GM19452 (cell line): ENCODE data around the gene ABCC4.
"Not testable (repeated sequence)": the region's sequence is repeated elsewhere in the genome, so short reads cannot be mapped to it uniquely, and the experiment has no call there.

ENCODE experiments used
- ATAC-seq: cut with Tn5 transposase; IDR thresholded peaks from one replicate; pipeline ENCODE4 v1.9.1; 2021; ENCODE audit not compliant: unreplicated experiment

Gene ABCC4

GRCh38 chr13:95298169-95298965, 2.9 kb downstream of the ABCC4 start:
- no peak for ATAC-seq

GRCh38 chr13:95296326-95296925, 4.8 kb downstream of the ABCC4 start:
- ATAC-seq: no peak

- ATAC-seq: no peak
Measured at GRCh38 chr13:95295026-95295425, 6.2 kb downstream of the ABCC4 start.

GRCh38 chr13:95292622-95293021, 8.6 kb downstream of the ABCC4 start:
- ATAC-seq: no peak

GRCh38 chr13:95289901-95290300, 11.3 kb downstream of the ABCC4 start:
- ATAC-seq: not testable (repeated sequence)

- no peak for ATAC-seq
Measured at GRCh38 chr13:95289020-95289444, 12.2 kb downstream of the ABCC4 start.

GRCh38 chr13:95284436-95284835, 16.8 kb downstream of the ABCC4 start:
- ATAC-seq: no peak

- no peak for ATAC-seq
Measured at GRCh38 chr13:95279016-95279415, 22.2 kb downstream of the ABCC4 start.

GRCh38 chr13:95276037-95276505, 25.2 kb downstream of the ABCC4 start:
- ATAC-seq: no peak

GRCh38 chr13:95275322-95276036, 25.8 kb downstream of the ABCC4 start:
- ATAC-seq: no peak

GRCh38 chr13:95273592-95274132, 27.6 kb downstream of the ABCC4 start:
- ATAC-seq: not testable (repeated sequence)

- not testable (repeated sequence) for ATAC-seq
Measured at GRCh38 chr13:95272076-95272475, 29.2 kb downstream of the ABCC4 start.

- no peak for ATAC-seq
Measured at GRCh38 chr13:95269756-95270155, 31.5 kb downstream of the ABCC4 start.

- not testable (repeated sequence) for ATAC-seq
Measured at GRCh38 chr13:95268343-95269065, 32.7 kb downstream of the ABCC4 start.

GRCh38 chr13:95267662-95268342, 33.4 kb downstream of the ABCC4 start:
- no peak for ATAC-seq

GRCh38 chr13:95264225-95264624, 37.0 kb downstream of the ABCC4 start:
- no peak for ATAC-seq

- no peak for ATAC-seq
Measured at GRCh38 chr13:95262837-95263384, 38.3 kb downstream of the ABCC4 start.

- no peak for ATAC-seq
Measured at GRCh38 chr13:95261956-95262355, 39.3 kb downstream of the ABCC4 start.

- ATAC-seq: peak; percentile 52
Measured at GRCh38 chr13:95260031-95260525, 41.2 kb downstream of the ABCC4 start.
